Hepatocyte (in vitro differentiated cells): Measurements from ENCODE around the gene MAB21L4. TPM values are rescaled to one million over a fixed set of nuclear protein-coding genes. Genes with fewer than 3 reads are reported as not detected.

Experiments
- DNase-seq: peaks from one replicate; pipeline ENCODE4 v3.0.0-alpha.2; 2016; ENCODE audit warnings: low spot score
- H2AFZ ChIP-seq: fragments of 200-600 bp; sonication (generic); 2 replicates; pipeline ENCODE4 v1.6.0; 2016; ENCODE audit warnings: antibody characterized with exemption, mild to moderate bottlenecking
- H3K27ac ChIP-seq: fragments of 200-600 bp; sonication (generic); 2 replicates; pipeline ENCODE4 v1.5.1; 2016; ENCODE audit warnings: mild to moderate bottlenecking
- H3K27me3 ChIP-seq: fragments of 200-600 bp; sonication (generic); 2 replicates; pipeline ENCODE4 v1.6.1; 2016
- H3K36me3 ChIP-seq: fragments of 200-600 bp; sonication (generic); replicated peaks from 2 replicates; pipeline ENCODE4 v1.5.1; 2016; ENCODE audit warnings: low read depth; ENCODE audit not compliant: insufficient read depth
- H3K4me1 ChIP-seq: fragments of 200-600 bp; sonication (generic); 2 replicates; pipeline ENCODE4 v1.5.1; 2016; ENCODE audit warnings: mild to moderate bottlenecking, moderate library complexity; ENCODE audit not compliant: insufficient read depth
- H3K4me2 ChIP-seq: fragments of 200-600 bp; sonication (generic); 2 replicates; pipeline ENCODE4 v1.6.0; 2016
- H3K4me3 ChIP-seq: fragments of 200-600 bp; sonication (generic); 2 replicates; pipeline ENCODE4 v1.5.1; 2016; ENCODE audit warnings: mild to moderate bottlenecking
- H3K79me2 ChIP-seq: fragments of 200-600 bp; sonication (generic); 2 replicates; pipeline ENCODE4 v1.6.0; 2017; ENCODE audit warnings: mild to moderate bottlenecking
- H3K9me2 ChIP-seq: fragments of 200-600 bp; sonication (generic); replicated peaks from 2 replicates; pipeline ENCODE4 v1.6.0; 2017; ENCODE audit warnings: mild to moderate bottlenecking; ENCODE audit not compliant: insufficient read depth
- H3K9me3 ChIP-seq: fragments of 200-600 bp; sonication (generic); 2 replicates; pipeline ENCODE4 v1.5.1; 2016; ENCODE audit warnings: low read depth, mild to moderate bottlenecking
- H4K20me1 ChIP-seq: fragments of 200-600 bp; sonication (generic); 2 replicates; pipeline ENCODE4 v1.6.0; 2016; ENCODE audit warnings: mild to moderate bottlenecking; ENCODE audit not compliant: insufficient read depth, poor library complexity, severe bottlenecking
- EZH2 ChIP-seq: fragments of 200-600 bp; sonication (generic); IDR thresholded peaks from 2 replicates; pipeline ENCODE4 v1.6.1; 2016; ENCODE audit warnings: antibody characterized with exemption, mild to moderate bottlenecking, borderline replicate concordance
- EZH2phosphoT487 ChIP-seq: fragments of 200-600 bp; sonication (generic); IDR thresholded peaks from one replicate; pipeline ENCODE4 v1.6.1; 2018; ENCODE audit warnings: antibody characterized with exemption, mild to moderate bottlenecking, low read depth, moderate library complexity; ENCODE audit not compliant: unreplicated experiment, severe bottlenecking
- WGBS: methylation state at CpG from one replicate; pipeline ENCODE4 v1.1.6; 2016; ENCODE audit warnings: low lambda C conversion rate; ENCODE audit errors: missing lambda C conversion rate; 5-methylcytosine and 5-hydroxymethylcytosine counted together
- polyA plus RNA-seq: library from polyadenylated mRNA; unstranded; fragments of >200 nt; fragmentation: Nextera tagmentation; extraction: Ambion mirVana; gene quantifications from 2 replicates; pipeline ENCODE4 v1.2.1, GENCODE V29; 2016
- total RNA-seq: library from RNA; depleted of rRNA; stranded (reverse); fragments of >200 nt; gene quantifications from 2 replicates; pipeline ENCODE4 v1.2.3, GENCODE V29; 2014
- TF ChIP-seq, protein P1 (sequence below): fragments of 200-600 bp; sonication (generic); IDR thresholded peaks from 2 replicates; pipeline ENCODE4 v1.5.1; 2016; ENCODE audit warnings: antibody characterized with exemption, mild to moderate bottlenecking; ENCODE audit not compliant: poor library complexity

Gene MAB21L4
- total and polyA plus RNA-seq, 2 experiments from 2014 or later = 11.5 to 34.5 TPM

- Histone ChIP-seq H3K9me3 (no peaks in the 10 kb centered on the region), H3K27me3 (no peaks in the 10 kb centered on the region), H3K4me2 (no peak overlapping the region), H3K9me2 (no peaks in the 10 kb centered on the region), H3K79me2 (no peaks in the 10 kb centered on the region), H3K4me1 (peaks cover 2% of the 10 kb centered on the region), H3K36me3 (no peaks in the 10 kb centered on the region), H2AFZ (no peak overlapping the region), H4K20me1 (no peaks in the 10 kb centered on the region), H3K27ac (no peak overlapping the region), H3K4me3 (no peak overlapping the region)
- TF ChIP-seq EZH2 (no peak), EZH2phosphoT487 (no peak)
- TF ChIP-seq, protein P1, sequence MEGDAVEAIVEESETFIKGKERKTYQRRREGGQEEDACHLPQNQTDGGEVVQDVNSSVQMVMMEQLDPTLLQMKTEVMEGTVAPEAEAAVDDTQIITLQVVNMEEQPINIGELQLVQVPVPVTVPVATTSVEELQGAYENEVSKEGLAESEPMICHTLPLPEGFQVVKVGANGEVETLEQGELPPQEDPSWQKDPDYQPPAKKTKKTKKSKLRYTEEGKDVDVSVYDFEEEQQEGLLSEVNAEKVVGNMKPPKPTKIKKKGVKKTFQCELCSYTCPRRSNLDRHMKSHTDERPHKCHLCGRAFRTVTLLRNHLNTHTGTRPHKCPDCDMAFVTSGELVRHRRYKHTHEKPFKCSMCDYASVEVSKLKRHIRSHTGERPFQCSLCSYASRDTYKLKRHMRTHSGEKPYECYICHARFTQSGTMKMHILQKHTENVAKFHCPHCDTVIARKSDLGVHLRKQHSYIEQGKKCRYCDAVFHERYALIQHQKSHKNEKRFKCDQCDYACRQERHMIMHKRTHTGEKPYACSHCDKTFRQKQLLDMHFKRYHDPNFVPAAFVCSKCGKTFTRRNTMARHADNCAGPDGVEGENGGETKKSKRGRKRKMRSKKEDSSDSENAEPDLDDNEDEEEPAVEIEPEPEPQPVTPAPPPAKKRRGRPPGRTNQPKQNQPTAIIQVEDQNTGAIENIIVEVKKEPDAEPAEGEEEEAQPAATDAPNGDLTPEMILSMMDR = no peak
- 88% methylated on average over 5 of the region's 5 CpGs for WGBS
- DNase-seq = no peak
Measured at GRCh38 chr2:240886023-240886565, 9.9 kb downstream of the MAB21L4 start.

- Histone ChIP-seq H3K4me1 (peaks cover 2% of the 10 kb centered on the region), H2AFZ (no peak overlapping the region), H3K4me2 (no peak overlapping the region), H3K9me2 (no peaks in the 10 kb centered on the region), H3K27ac (no peak overlapping the region), H3K4me3 (no peak overlapping the region), H3K36me3 (no peaks in the 10 kb centered on the region), H3K27me3 (no peaks in the 10 kb centered on the region), H4K20me1 (no peaks in the 10 kb centered on the region), H3K9me3 (no peaks in the 10 kb centered on the region), H3K79me2 (no peaks in the 10 kb centered on the region)
- WGBS = 82% methylated on average over 1 of the region's 1 CpG
- no peak for TF ChIP-seq EZH2phosphoT487
- no peak for DNase-seq
Measured at GRCh38 chr2:240885566-240885965, 10.4 kb downstream of the MAB21L4 start.

GRCh38 chr2:240884745-240885144, 11.2 kb downstream of the MAB21L4 start:
- WGBS = 65% methylated on average over 3 of the region's 3 CpGs
- DNase-seq = no peak
- no peak overlapping the region for H2AFZ ChIP-seq
- peaks cover 2% of the 10 kb centered on the region for H3K4me1 ChIP-seq
- no peaks in the 10 kb centered on the region for H3K9me2 ChIP-seq
- no peaks in the 10 kb centered on the region for H3K9me3 ChIP-seq
- no peaks in the 10 kb centered on the region for H4K20me1 ChIP-seq
- H3K79me2 ChIP-seq = no peaks in the 10 kb centered on the region
- H3K4me2 ChIP-seq = no peak overlapping the region
- no peaks in the 10 kb centered on the region for H3K36me3 ChIP-seq
- H3K27ac ChIP-seq = no peak overlapping the region
- no peak overlapping the region for H3K4me3 ChIP-seq
- H3K27me3 ChIP-seq = no peaks in the 10 kb centered on the region
- TF ChIP-seq, protein P1 = no peak
- TF ChIP-seq EZH2 (no peak), EZH2phosphoT487 (no peak)

GRCh38 chr2:240884221-240884620, 11.7 kb downstream of the MAB21L4 start:
- Histone ChIP-seq H3K4me3 (no peak overlapping the region), H3K9me2 (no peaks in the 10 kb centered on the region), H3K4me2 (no peak overlapping the region), H3K9me3 (no peaks in the 10 kb centered on the region), H3K27ac (no peak overlapping the region), H3K27me3 (no peaks in the 10 kb centered on the region), H3K79me2 (no peaks in the 10 kb centered on the region), H2AFZ (no peak overlapping the region), H3K36me3 (no peaks in the 10 kb centered on the region), H3K4me1 (no peaks in the 10 kb centered on the region), H4K20me1 (no peaks in the 10 kb centered on the region)
- DNase-seq = no peak
- 81% methylated on average over 2 of the region's 2 CpGs for WGBS
- no peak for TF ChIP-seq EZH2
- TF ChIP-seq, protein P1 = no peak
- no peak for TF ChIP-seq EZH2phosphoT487
